Activated B cell treated with CpG ODN at 0.5 μM for 24 hours (primary cell): Measurements from ENCODE around the gene SHISAL1. TPM values are rescaled to one million over a fixed set of nuclear protein-coding genes. Genes with fewer than 3 reads are reported as not detected.

ENCODE experiments used
- ATAC-seq: fragments of 200-7000 bp; cut with Tn5 transposase; one replicate; pipeline ENCODE4 v1.10.0; 2021; ENCODE audit warnings: low read depth, mild to moderate bottlenecking, moderate library complexity
- CTCF ChIA-PET: fragments of 350-600 bp; sonication (Branson Sonifier 250); formaldehyde crosslinking; loops from one replicate; lab custom pipeline; 2021; ENCODE audit warnings: antibody characterized with exemption; lab: Charles Lee
- POLR2A ChIA-PET: fragments of 350-600 bp; sonication (Branson Sonifier 250); formaldehyde crosslinking; loops from one replicate; lab custom pipeline; 2021; ENCODE audit warnings: antibody characterized with exemption; lab: Charles Lee
- DNase-seq: peaks from one replicate; pipeline ENCODE4 v3.0.0; 2022
- H3K27ac Mint-ChIP-seq: one replicate; pipeline ENCODE4 v1.8.0; 2020; ENCODE audit warnings: mixed read lengths
- H3K27me3 Mint-ChIP-seq: one replicate; pipeline ENCODE4 v1.8.0; 2021; ENCODE audit warnings: mixed read lengths
- H3K36me3 Mint-ChIP-seq: one replicate; pipeline ENCODE4 v1.8.0; 2021; ENCODE audit warnings: low read depth, mixed read lengths
- H3K4me1 Mint-ChIP-seq: one replicate; pipeline ENCODE4 v1.8.0; 2021; ENCODE audit warnings: mixed read lengths
- H3K4me3 Mint-ChIP-seq: one replicate; pipeline ENCODE4 v1.8.0; 2020; ENCODE audit warnings: mild to moderate bottlenecking, mixed read lengths
- H3K9me3 Mint-ChIP-seq: one replicate; pipeline ENCODE4 v1.8.0; 2020; ENCODE audit warnings: mixed read lengths
- intact Hi-C: fragments of 100-400 bp; cut with micrococcal nuclease; formaldehyde crosslinking; loops from one replicate; pipeline ENCODE4 v1.15.1; 2024
- total RNA-seq: library from RNA; stranded (reverse); gene quantifications from 2 replicates; pipeline ENCODE4 v1.2.3, GENCODE V29; 2022
- TF ChIP-seq, protein P1 (sequence below): fragments of 200-600 bp; IDR thresholded peaks from one replicate; pipeline ENCODE4 v1.8.0; 2022; ENCODE audit warnings: antibody characterized with exemption, mild to moderate bottlenecking

The SHISAL1 gene
- total RNA-seq, 1 donor from 2014 or later = not detected

- ChIA-PET POLR2A (no interaction called here), CTCF (no interaction called here)
- Mint-ChIP-seq H3K27me3 (peaks cover 6% of the 10 kb centered on the region), H3K9me3 (no peaks in the 10 kb centered on the region), H3K27ac (no peak overlapping the region), H3K36me3 (no peaks in the 10 kb centered on the region), H3K4me3 (no peak overlapping the region), H3K4me1 (no peaks in the 10 kb centered on the region)
- intact Hi-C loops = no loop called here
- TF ChIP-seq, protein P1, sequence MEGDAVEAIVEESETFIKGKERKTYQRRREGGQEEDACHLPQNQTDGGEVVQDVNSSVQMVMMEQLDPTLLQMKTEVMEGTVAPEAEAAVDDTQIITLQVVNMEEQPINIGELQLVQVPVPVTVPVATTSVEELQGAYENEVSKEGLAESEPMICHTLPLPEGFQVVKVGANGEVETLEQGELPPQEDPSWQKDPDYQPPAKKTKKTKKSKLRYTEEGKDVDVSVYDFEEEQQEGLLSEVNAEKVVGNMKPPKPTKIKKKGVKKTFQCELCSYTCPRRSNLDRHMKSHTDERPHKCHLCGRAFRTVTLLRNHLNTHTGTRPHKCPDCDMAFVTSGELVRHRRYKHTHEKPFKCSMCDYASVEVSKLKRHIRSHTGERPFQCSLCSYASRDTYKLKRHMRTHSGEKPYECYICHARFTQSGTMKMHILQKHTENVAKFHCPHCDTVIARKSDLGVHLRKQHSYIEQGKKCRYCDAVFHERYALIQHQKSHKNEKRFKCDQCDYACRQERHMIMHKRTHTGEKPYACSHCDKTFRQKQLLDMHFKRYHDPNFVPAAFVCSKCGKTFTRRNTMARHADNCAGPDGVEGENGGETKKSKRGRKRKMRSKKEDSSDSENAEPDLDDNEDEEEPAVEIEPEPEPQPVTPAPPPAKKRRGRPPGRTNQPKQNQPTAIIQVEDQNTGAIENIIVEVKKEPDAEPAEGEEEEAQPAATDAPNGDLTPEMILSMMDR = no peak
- DNase-seq (no peak), ATAC-seq (no peak)
Observed at GRCh38 chr22:44338177-44338810, 25.5 kb upstream of the SHISAL1 start.

DNA sequence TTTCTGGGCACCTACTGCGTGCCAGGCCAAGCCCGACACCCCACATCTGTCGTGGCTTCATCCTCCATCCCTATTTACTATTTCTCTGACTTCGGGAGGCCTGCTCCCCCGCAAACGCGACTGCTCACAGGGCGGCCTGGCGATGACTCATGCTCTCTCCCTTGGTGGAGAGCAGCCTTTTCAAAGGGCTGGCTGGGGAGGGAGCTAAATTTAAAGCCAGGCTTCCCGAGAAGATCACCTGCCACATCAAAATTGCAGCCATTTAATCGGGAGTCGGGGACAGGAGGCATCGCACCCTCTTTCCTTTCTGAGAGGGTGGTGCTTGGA, 24.9 kb upstream of the SHISAL1 start:
- intact Hi-C loops = no loop called here
- ATAC-seq = no peak
- Mint-ChIP-seq H3K4me1 (no peaks in the 10 kb centered on the region), H3K36me3 (no peaks in the 10 kb centered on the region), H3K27ac (no peak overlapping the region), H3K4me3 (no peak overlapping the region), H3K27me3 (peaks cover 9% of the 10 kb centered on the region), H3K9me3 (no peaks in the 10 kb centered on the region)
- no peak for DNase-seq
- TF ChIP-seq, protein P1 = no peak
- POLR2A ChIA-PET = no interaction called here
- CTCF ChIA-PET = no interaction called here

DNA sequence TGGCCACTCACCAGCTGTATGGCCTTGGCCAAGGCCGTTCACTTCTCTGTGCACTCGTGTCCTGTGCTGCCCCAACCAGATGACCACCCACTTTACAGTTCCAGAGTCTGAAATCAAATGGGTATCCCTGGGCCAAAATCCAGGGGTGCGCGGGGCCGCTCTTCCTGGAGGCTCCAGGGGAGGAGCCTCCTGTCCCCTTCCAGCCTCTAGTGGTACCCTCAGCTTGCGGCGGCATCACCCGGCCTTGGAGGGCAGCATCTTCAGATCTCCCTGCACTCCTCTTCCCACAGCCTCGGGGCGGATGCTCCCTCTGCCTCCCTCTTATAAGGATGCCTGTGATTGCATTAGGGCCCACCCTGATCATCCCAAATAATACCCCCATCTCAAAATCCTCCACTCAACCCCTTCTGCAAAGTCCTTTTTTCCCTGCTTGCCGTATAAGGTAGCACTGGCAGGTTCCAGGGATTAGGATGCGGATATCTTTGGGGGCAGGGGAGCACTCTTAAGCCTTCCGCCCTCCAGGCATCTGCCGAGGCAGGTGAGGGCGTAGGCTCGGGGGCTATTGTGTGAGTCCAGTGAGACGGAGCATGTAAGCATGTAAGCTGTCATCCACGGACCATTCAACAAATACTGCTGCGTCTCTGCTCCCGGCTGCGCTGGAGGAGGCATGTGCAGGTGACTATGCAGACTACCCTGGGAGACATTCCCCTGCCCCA, 24.4 kb upstream of the SHISAL1 start:
- CTCF ChIA-PET = no interaction called here
- POLR2A ChIA-PET = no interaction called here

GRCh38 chr22:44335903-44336803, 23.4 kb upstream of the SHISAL1 start:
- Mint-ChIP-seq H3K27ac (no peak overlapping the region), H3K4me3 (no peak overlapping the region), H3K4me1 (peaks cover 6% of the 10 kb centered on the region), H3K27me3 (peaks cover 13% of the 10 kb centered on the region), H3K36me3 (no peaks in the 10 kb centered on the region), H3K9me3 (no peaks in the 10 kb centered on the region)
- DNase-seq (no peak), ATAC-seq (no peak)
- CTCF ChIA-PET = no interaction called here
- TF ChIP-seq, protein P1 = no peak
- POLR2A ChIA-PET = no interaction called here
- intact Hi-C loops = no loop called here

More for the DNA sequence above, 24.4 kb upstream of the SHISAL1 start:
- no peak for DNase-seq
- intact Hi-C loops = no loop called here
- peaks cover 3% of the 10 kb centered on the region for H3K4me1 Mint-ChIP-seq
- no peak overlapping the region for H3K27ac Mint-ChIP-seq
- TF ChIP-seq, protein P1 = no peak
- no peak overlapping the region for H3K4me3 Mint-ChIP-seq
- ATAC-seq = no peak
- no peaks in the 10 kb centered on the region for H3K36me3 Mint-ChIP-seq
- H3K9me3 Mint-ChIP-seq = no peaks in the 10 kb centered on the region
- H3K27me3 Mint-ChIP-seq = peaks cover 14% of the 10 kb centered on the region
